ENCODE data around the gene ITGA1. TPM values are rescaled to one million over a fixed set of nuclear protein-coding genes. Genes with fewer than 3 reads are reported as not detected.

Gene ITGA1
- total and polyA plus RNA-seq, 2 of the 13 experiments (the other 11 are each of a cell fraction or from before 2014, with no cell fraction given) = 23.1 to 28.6 TPM

DNA sequence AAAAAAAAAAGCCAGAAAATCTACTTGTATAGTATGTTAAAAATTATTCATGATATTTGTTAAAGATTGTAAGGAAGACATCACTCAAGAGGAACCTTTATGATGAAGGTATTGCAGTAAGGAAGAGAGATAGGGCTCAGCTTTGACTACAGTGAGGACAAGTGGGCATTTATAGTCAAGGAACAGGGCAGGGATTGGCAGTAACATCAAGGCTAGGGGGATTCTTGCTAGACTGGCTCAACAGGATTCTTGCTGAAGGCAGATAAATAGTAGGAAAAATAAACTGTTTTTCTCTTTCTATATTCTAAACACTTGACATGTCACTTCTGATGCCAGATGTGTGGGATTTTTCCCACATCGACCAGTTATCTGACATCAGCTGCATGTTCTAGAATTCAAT is 96.7 kb downstream of the ITGA1 start:
- Histone ChIP-seq H3K9me3 (ENCODE audit: low read length) (no peaks in the 10 kb centered on the region), H3K9ac (ENCODE audit: insufficient read depth, low read depth, low read length) (no peak overlapping the region), H3K27ac (ENCODE audit: extremely low read length, insufficient read depth, low read length) (no peak overlapping the region), H3K4me2 (ENCODE audit: low read depth, low read length) (no peak overlapping the region), H3K36me3 (replicated peaks in 1 of 2; ENCODE audit: control insufficient read depth in 1 of 2, insufficient read depth in 2 of 2, low read length in 2 of 2) (peaks cover under 1 to 13% of the 10 kb centered on the region in 2 experiments; a peak in 4 of 5 replicates), H3K79me2 (ENCODE audit: insufficient read depth, low read length) (no peaks in the 10 kb centered on the region), H4K20me1 (ENCODE audit: insufficient read depth, low read length) (no peaks in the 10 kb centered on the region), H3K27me3 (ENCODE audit: control insufficient read depth in 1 of 2, insufficient read depth in 2 of 2, low read length in 2 of 2) (no peaks in the 10 kb centered on the region), H3K4me3 (replicated peaks in 1 of 3; ENCODE audit: insufficient read depth in 1 of 3, low read depth in 2 of 3, low read length in 3 of 3) (no peak overlapping the region), H3K4me1 (ENCODE audit: insufficient read depth, low read length) (peaks cover 24% of the 10 kb centered on the region), H2AFZ (ENCODE audit: low read length) (no peak overlapping the region)
- BruUV-seq (replicated peaks) = no TSS peak
- in situ Hi-C loops (cut with HindIII; ENCODE audit: extremely low pct_ligation_motif_present, low pct_unique_long_range_greater_than_20kb) (no loop called here), intact Hi-C loops (cut with micrococcal nuclease; ENCODE audit: unreplicated experiment) (no loop called here)
- ChIA-PET POLR2A (no interaction called here), CTCF (ENCODE audit: low intra/inter-chr PET ratio, low total read pairs) (no interaction called here)
- 100% methylated on average over 1 of the region's 1 CpG for whole genome bisulfite sequencing (ENCODE audit: low lambda C conversion rate)
- DNase-seq (ENCODE audit: low spot score) (no peak), ATAC-seq (no peak), FAIRE-seq (no peak)
- TF ChIP-seq SIX4 (CRISPR knock-in tag; IDR thresholded peaks at IDR 0.05) = no peak
- no peak for TF ChIP-seq CERS6 (CRISPR knock-in tag; IDR thresholded peaks at IDR 0.05)
- TF ChIP-seq SMARCC2 (IDR thresholded peaks at IDR 0.05) = no peak
- no peak for TF ChIP-seq ZNF598 (CRISPR knock-in tag; IDR thresholded peaks at IDR 0.05; ENCODE audit: borderline replicate concordance)
- TF ChIP-seq ZNF652 (CRISPR knock-in tag; IDR thresholded peaks at IDR 0.05; ENCODE audit: borderline replicate concordance, low read depth) = no peak
- TF ChIP-seq, protein P1, sequence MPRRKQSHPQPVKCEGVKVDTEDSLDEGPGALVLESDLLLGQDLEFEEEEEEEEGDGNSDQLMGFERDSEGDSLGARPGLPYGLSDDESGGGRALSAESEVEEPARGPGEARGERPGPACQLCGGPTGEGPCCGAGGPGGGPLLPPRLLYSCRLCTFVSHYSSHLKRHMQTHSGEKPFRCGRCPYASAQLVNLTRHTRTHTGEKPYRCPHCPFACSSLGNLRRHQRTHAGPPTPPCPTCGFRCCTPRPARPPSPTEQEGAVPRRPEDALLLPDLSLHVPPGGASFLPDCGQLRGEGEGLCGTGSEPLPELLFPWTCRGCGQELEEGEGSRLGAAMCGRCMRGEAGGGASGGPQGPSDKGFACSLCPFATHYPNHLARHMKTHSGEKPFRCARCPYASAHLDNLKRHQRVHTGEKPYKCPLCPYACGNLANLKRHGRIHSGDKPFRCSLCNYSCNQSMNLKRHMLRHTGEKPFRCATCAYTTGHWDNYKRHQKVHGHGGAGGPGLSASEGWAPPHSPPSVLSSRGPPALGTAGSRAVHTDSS (CRISPR knock-in tag; conservative IDR thresholded peaks at IDR 0.05) = no peak
- no peak for TF ChIP-seq NFIB (CRISPR knock-in tag; IDR thresholded peaks at IDR 0.05; ENCODE audit: borderline replicate concordance)
- no peak for TF ChIP-seq ZNF619 (CRISPR knock-in tag; IDR thresholded peaks at IDR 0.05)

All from HepG2 (cell line).